Measurements from ENCODE around the gene MLN.
A peak's percentile ranks its signal among the peaks of the same experiment; 100 is the strongest.

Gene MLN

GRCh38 chr6:33813990-33814985 is 10.5 kb upstream of the MLN start:
- no peak overlapping the region for H3K4me3 ChIP-seq (ENCODE audit: low read length)
- no peak for DNase-seq (ENCODE audit: low read depth)
- TF ChIP-seq, protein P1, sequence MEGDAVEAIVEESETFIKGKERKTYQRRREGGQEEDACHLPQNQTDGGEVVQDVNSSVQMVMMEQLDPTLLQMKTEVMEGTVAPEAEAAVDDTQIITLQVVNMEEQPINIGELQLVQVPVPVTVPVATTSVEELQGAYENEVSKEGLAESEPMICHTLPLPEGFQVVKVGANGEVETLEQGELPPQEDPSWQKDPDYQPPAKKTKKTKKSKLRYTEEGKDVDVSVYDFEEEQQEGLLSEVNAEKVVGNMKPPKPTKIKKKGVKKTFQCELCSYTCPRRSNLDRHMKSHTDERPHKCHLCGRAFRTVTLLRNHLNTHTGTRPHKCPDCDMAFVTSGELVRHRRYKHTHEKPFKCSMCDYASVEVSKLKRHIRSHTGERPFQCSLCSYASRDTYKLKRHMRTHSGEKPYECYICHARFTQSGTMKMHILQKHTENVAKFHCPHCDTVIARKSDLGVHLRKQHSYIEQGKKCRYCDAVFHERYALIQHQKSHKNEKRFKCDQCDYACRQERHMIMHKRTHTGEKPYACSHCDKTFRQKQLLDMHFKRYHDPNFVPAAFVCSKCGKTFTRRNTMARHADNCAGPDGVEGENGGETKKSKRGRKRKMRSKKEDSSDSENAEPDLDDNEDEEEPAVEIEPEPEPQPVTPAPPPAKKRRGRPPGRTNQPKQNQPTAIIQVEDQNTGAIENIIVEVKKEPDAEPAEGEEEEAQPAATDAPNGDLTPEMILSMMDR (IDR thresholded peaks at IDR 0.05; ENCODE audit: insufficient read depth, low read depth, low read length, missing control alignments), result no peak

DNA sequence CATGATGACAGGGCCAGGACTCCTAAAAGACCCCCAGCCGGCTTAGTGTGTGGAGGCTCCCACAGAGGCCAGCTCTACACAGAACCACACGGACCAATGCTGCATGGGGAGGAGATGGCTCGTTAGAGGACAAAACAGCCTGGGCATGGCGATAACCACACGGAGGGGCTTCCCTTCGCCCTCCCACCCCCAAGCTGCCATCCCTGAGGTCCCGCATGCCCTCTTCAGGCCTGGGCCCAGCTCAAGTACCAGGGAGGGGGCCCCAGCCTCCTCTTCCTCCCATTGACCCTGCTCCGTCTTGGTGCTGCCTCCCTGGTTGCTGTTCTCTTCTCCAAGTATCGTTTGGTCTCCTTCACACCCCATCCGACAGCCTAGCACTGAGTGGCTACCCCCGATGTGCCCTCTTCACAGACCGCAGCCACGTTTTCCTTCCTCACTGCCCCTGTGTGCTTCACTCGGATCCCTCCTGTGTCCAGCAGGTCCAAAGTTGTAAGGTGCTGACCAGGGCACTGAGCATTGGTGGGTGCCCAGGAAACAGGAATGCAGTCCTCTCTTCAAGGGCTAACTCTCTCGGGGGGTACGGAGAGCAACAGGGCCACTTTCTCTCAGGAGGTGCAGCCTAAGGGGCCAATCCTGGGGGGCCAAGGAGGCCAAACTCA is 9.6 kb upstream of the MLN start:
- no peak overlapping the region for H3K4me3 ChIP-seq (ENCODE audit: low read length)
- TF ChIP-seq, protein P1 (IDR thresholded peaks at IDR 0.05; ENCODE audit: insufficient read depth, low read depth, low read length, missing control alignments), result no peak
- DNase-seq (ENCODE audit: low read depth), result no peak

GRCh38 chr6:33812669-33813068 is 8.9 kb upstream of the MLN start:
- no peak overlapping the region for H3K4me3 ChIP-seq (ENCODE audit: low read length)
- peak; percentile 62 for DNase-seq (ENCODE audit: low read depth)
- TF ChIP-seq, protein P1 (IDR thresholded peaks at IDR 0.05; ENCODE audit: insufficient read depth, low read depth, low read length, missing control alignments), result peak; percentile 51

DNA sequence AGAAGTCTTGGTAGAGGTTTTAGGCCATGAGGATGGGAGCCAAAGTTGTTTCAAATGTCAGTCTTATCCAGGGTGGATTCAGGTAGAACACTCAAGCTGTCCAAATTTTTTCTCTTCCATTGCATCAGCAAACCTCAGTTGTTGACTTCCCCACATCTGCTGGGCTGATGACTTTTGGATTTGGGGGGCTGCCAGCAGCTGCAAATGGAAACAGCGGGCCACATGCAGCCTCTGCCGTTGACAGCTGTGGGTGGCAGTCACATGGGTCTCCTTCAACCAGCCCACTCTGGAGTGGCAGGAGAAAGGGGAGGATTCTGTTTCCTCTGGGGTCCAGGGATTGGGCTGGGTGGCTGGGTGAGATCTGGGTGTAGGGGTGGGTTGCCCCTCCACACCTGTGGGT is 5.8 kb upstream of the MLN start:
- TF ChIP-seq, protein P1 (IDR thresholded peaks at IDR 0.05; ENCODE audit: insufficient read depth, low read depth, low read length, missing control alignments), result no peak
- H3K4me3 ChIP-seq (ENCODE audit: low read length), result no peak overlapping the region
- no peak for DNase-seq (ENCODE audit: low read depth)

GRCh38 chr6:33808641-33809180 is 4.9 kb upstream of the MLN start:
- TF ChIP-seq, protein P1 (IDR thresholded peaks at IDR 0.05; ENCODE audit: insufficient read depth, low read depth, low read length, missing control alignments), result no peak
- no peak overlapping the region for H3K4me3 ChIP-seq (ENCODE audit: low read length)
- no peak for DNase-seq (ENCODE audit: low read depth)

GRCh38 chr6:33807606-33808005 is 3.8 kb upstream of the MLN start:
- TF ChIP-seq, protein P1 (IDR thresholded peaks at IDR 0.05; ENCODE audit: insufficient read depth, low read depth, low read length, missing control alignments), result no peak
- no peak for DNase-seq (ENCODE audit: low read depth)

More at GRCh38 chr6:33807606-33808005, 3.8 kb upstream of the MLN start:
- H3K4me3 ChIP-seq (ENCODE audit: low read length), result no peak overlapping the region
